Central memory CD4-positive, alpha-beta T cell (primary cell): Measurements from ENCODE around the gene KRTAP4-9.
"Not testable (repeated sequence)": the region's sequence is repeated elsewhere in the genome, so short reads cannot be mapped to it uniquely, and the experiment has no call there.

Source experiments
- DNase-seq: peaks from one replicate; pipeline ENCODE4 v3.0.0; 2022

The KRTAP4-9 gene

GRCh38 chr17:41131979-41132378, 26.8 kb downstream of the KRTAP4-9 start:
- no peak for DNase-seq

DNA sequence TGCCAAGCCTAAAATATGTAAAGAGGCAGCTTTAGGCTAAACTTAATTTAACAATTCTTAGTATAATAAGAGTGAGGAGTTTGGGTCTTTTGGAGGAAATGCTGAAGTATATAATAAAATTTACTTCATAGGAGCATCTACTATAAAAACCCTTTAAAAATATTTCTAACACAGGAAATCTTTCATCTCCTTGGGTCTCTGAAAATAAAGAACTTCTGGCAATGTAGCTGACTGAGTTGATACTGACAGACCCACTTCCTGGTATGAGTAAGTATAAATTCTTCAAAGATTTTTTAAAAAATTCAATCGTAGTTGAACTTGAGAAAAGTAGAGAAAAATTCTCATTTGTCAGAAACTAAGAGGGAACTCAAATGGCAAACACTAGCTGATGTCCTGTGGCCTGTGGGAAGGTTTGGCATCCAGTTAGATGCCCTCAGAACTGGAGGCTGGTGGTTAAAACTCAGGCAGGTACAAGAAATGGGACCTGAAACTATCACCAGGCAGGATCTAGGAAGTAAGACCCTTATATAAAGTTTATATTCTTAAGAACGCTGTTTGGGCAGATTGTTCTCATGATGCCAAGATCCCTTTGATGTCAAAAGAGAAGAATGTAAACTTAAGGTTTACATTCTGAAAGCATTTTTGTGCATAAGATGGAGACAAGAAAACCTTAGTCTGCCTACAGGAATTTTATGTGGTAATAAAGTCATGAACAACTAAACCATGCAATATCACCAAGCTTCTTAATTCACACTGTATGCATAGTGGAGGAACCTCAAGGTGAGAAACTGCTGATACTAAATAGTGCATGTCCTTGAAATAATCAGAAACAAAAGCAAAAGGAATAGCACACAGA, 28.9 kb downstream of the KRTAP4-9 start:
- no peak for DNase-seq

DNA sequence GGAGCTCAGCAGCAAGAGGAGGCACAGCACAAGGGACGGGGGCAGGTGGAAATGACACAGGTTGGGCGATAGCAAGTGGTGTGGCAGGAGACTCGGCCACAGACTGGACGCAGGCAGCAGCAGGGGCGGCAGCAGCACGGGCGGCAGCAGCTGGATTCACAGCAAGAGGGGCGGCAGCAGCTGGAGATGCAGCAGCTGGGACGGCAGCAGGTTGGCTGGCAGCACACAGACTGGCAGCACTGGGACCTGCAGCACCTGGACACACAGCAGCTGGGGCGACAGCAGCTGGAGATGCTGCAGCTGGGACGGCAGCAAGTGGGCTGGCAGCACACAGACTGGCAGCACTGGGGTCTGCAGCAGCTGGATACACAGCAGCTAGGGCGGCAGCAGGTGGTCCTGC, 34.7 kb downstream of the KRTAP4-9 start:
- DNase-seq = not testable (repeated sequence)

GRCh38 chr17:41140360-41141131, 35.4 kb downstream of the KRTAP4-9 start, which contains the start of gene KRTAP4-6:
Gene KRTAP4-6 (minus strand): TSS chr17:41140544. CDS start chr17:41140487, 57 bp downstream.
- no peak for DNase-seq

GRCh38 chr17:41141361-41141760, 36.2 kb downstream of the KRTAP4-9 start:
- DNase-seq = no peak

DNA sequence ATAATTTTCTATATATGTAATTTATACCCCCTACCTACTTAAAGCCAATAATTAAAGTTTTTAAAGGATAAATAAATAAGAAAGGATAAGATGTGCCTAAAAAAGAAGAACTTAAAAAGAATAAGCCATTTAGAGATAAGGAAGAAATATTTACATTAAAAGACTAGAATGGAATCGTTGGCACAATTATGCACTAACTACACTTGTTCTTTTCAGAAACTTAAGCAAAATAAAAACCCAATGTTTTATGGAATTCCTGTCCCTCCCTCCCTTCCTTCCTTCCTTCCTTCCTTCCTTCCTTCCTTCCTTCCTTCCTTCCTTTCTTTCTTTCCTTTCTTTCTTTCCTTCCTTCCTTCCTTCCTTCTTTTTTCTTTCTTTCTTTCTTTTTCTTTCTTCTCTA, 39.7 kb downstream of the KRTAP4-9 start:
- no peak for DNase-seq

DNA sequence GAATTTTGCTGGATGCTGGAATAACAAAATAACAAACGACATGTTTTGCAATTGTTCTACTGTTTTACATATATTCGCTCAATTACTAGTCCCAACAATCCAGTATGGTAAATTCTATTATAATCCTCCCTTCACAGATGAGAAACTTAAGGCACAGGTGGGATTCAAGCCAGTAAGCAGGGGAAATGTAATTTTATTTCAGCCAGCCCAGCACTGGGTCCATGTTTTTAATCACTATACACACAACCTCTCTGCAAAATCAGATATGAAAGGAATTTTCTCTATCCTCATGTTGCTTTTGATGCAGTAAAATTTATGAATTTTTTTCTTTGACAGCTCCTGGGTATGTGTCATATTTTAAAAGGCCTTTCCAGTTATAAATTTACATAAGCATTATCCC, 40.1 kb downstream of the KRTAP4-9 start:
- DNase-seq = no peak

- no peak for DNase-seq
Measured at GRCh38 chr17:41147531-41148204, 42.5 kb downstream of the KRTAP4-9 start.

- DNase-seq = not testable (repeated sequence)
Measured at GRCh38 chr17:41148971-41149651, 43.9 kb downstream of the KRTAP4-9 start.

GRCh38 chr17:41149652-41149985, 44.4 kb downstream of the KRTAP4-9 start, which contains the start of gene KRTAP4-5:
Gene KRTAP4-5 (minus strand): TSS chr17:41149825. CDS start chr17:41149767, 58 bp downstream.
- DNase-seq = no peak

GRCh38 chr17:41150026-41150425, 44.8 kb downstream of the KRTAP4-9 start:
- DNase-seq = no peak

- no peak for DNase-seq
Measured at GRCh38 chr17:41151525-41151924, 46.3 kb downstream of the KRTAP4-9 start.

- DNase-seq = no peak
Measured at GRCh38 chr17:41153856-41154255, 48.7 kb downstream of the KRTAP4-9 start.
